ENCODE data around the gene SUGCT. TPM values are rescaled to one million over a fixed set of nuclear protein-coding genes. Genes with fewer than 3 reads are reported as not detected.

The SUGCT gene
- total and polyA plus RNA-seq, 12 donors = 8.4 to 96.4 (median 25.5) TPM

GRCh38 chr7:40560672-40561071 lies 425.9 kb downstream of the SUGCT start:
- Histone ChIP-seq H3K36me3 (replicated peaks in 1 of 2) (no peaks in the 10 kb centered on the region), H3K4me3 (no peak overlapping the region), H3K4me1 (replicated peaks in 1 of 2) (no peaks in the 10 kb centered on the region), H3K9me3 (replicated peaks in 1 of 3) (no peaks in the 10 kb centered on the region), H3K27me3 (no peaks in the 10 kb centered on the region), H3K27ac (no peak overlapping the region)
- WGBS, 4 donors = 83 to 98% (median 90%) methylated on average over 1 of the region's 1 CpG
- DNase-seq = no peak
- intact Hi-C loops (cut with DNase I) = no loop called here
- TF ChIP-seq CTCF (IDR thresholded peaks at IDR 0.05) (no peak), POLR2A (IDR thresholded peaks at IDR 0.05) (no peak)

GRCh38 chr7:40566879-40567278 lies 432.1 kb downstream of the SUGCT start:
- no peaks in the 10 kb centered on the region for H3K9me3 ChIP-seq (replicated peaks in 1 of 3)
- no peaks in the 10 kb centered on the region for H3K27me3 ChIP-seq
- intact Hi-C loops (cut with DNase I) = no loop called here
- no peak for DNase-seq
- TF ChIP-seq CTCF (IDR thresholded peaks at IDR 0.05) (no peak), POLR2A (IDR thresholded peaks at IDR 0.05) (no peak)
- no peak overlapping the region for H3K27ac ChIP-seq
- H3K36me3 ChIP-seq (replicated peaks in 1 of 2) = no peaks in the 10 kb centered on the region
- H3K4me1 ChIP-seq (replicated peaks in 1 of 2) = no peaks in the 10 kb centered on the region
- H3K4me3 ChIP-seq = no peak overlapping the region
- 84 to 91% (median 86%) methylated on average over 5 of the region's 5 CpGs for WGBS, 4 donors

DNA sequence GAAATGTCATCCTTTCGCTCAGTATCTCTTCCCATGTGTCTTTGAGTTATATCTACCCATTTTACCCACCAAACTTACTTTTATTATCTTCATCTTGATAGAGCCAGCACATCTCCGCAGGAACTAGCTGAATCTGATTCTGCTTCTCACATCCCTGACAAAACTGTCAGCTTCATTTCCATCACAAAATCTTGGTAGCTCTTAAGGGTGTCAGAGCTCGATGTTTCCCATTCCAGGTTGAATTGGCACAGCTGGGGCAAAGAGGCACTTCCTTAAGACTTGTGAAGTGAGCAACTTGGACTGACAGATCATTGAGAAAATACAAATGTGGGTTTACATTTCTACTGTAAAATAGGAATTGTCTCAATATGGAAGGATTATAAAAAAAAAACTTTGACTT lies 434.5 kb downstream of the SUGCT start:
- 82 to 88% (median 86%) methylated on average over 3 of the region's 3 CpGs for WGBS, 4 donors
- H3K9me3 ChIP-seq (replicated peaks in 1 of 3) = no peaks in the 10 kb centered on the region
- no peak overlapping the region for H3K4me3 ChIP-seq
- TF ChIP-seq CTCF (IDR thresholded peaks at IDR 0.05) = no peak
- TF ChIP-seq POLR2A (IDR thresholded peaks at IDR 0.05) = no peak
- H3K4me1 ChIP-seq (replicated peaks in 1 of 2) = no peaks in the 10 kb centered on the region
- no peaks in the 10 kb centered on the region for H3K27me3 ChIP-seq
- H3K36me3 ChIP-seq (replicated peaks in 1 of 2) = no peaks in the 10 kb centered on the region
- DNase-seq = no peak
- intact Hi-C loops (cut with DNase I) = no loop called here
- H3K27ac ChIP-seq = no peak overlapping the region

- no peak overlapping the region for H3K4me3 ChIP-seq
- 52 to 79% (median 73%) methylated on average over 1 of the region's 1 CpG for WGBS, 4 donors
- TF ChIP-seq CTCF (IDR thresholded peaks at IDR 0.05) = no peak
- TF ChIP-seq POLR2A (IDR thresholded peaks at IDR 0.05) = no peak
- H3K9me3 ChIP-seq (replicated peaks in 1 of 3) = no peaks in the 10 kb centered on the region
- no peak for DNase-seq
- H3K36me3 ChIP-seq (replicated peaks in 1 of 2) = no peaks in the 10 kb centered on the region
- H3K27me3 ChIP-seq = no peaks in the 10 kb centered on the region
- no peaks in the 10 kb centered on the region for H3K4me1 ChIP-seq (replicated peaks in 1 of 2)
- H3K27ac ChIP-seq = no peak overlapping the region
- intact Hi-C loops (cut with DNase I) = no loop called here
Observed at GRCh38 chr7:40570223-40570622, 435.4 kb downstream of the SUGCT start.
